CD14-positive monocyte (primary cell): ENCODE results near the gene ARL4A. TPM values are rescaled to one million over a fixed set of nuclear protein-coding genes. Genes with fewer than 3 reads are reported as not detected.
"Not testable (repeated sequence)": the region's sequence is repeated elsewhere in the genome, so short reads cannot be mapped to it uniquely, and the experiment has no call there.

ENCODE experiments used
- DNase-seq, 3 donors: peaks; one replicate each; pipeline ENCODE4 v3.0.0-alpha.2; 2011 to 2022
- H2AFZ ChIP-seq: 2 replicates; pipeline ENCODE4 v1.6.0; 2012; ENCODE audit warnings: mild to moderate bottlenecking, low read depth, low read length, inconsistent platforms; ENCODE audit not compliant: insufficient read depth, poor library complexity, severe bottlenecking
- H3K27ac ChIP-seq, 2 donors: 1 replicate in 1 of 2; 2 replicates in 1 of 2; pipeline ENCODE4 v1.5.1; 2012 to 2013; ENCODE audit warnings: low read length in 2 of 2, control low read depth in 1 of 2, inconsistent platforms in 1 of 2, low read depth in 1 of 2, mild to moderate bottlenecking in 1 of 2
- H3K27me3 ChIP-seq, 2 donors: one replicate each; pipeline versions ENCODE4 v1.6.0 to v1.6.1; 2011 to 2013; ENCODE audit warnings: low read length in 2 of 2; ENCODE audit not compliant: control insufficient read depth in 2 of 2, insufficient read depth in 2 of 2
- H3K36me3 ChIP-seq, 2 donors: replicated peaks in 1 of 2; 1 replicate in 1 of 2; 2 replicates in 1 of 2; pipeline versions ENCODE4 v1.5.1 to v1.6.1; 2012 to 2013; ENCODE audit warnings: low read length in 2 of 2, control low read depth in 1 of 2, inconsistent platforms in 1 of 2, mild to moderate bottlenecking in 1 of 2; ENCODE audit not compliant: insufficient read depth in 2 of 2, control insufficient read depth in 1 of 2
- H3K4me1 ChIP-seq, 2 donors: 1 replicate in 1 of 2; 2 replicates in 1 of 2; pipeline versions ENCODE4 v1.5.1 to v1.6.1; 2012 to 2013; ENCODE audit warnings: low read length in 2 of 2, control low read depth in 1 of 2, inconsistent platforms in 1 of 2, mild to moderate bottlenecking in 1 of 2, moderate library complexity in 1 of 2; ENCODE audit not compliant: insufficient read depth in 2 of 2, control insufficient read depth in 1 of 2
- H3K4me2 ChIP-seq: replicated peaks from 2 replicates; pipeline ENCODE3; 2012; ENCODE audit warnings: low read length, moderate library complexity, mild to moderate bottlenecking; ENCODE audit not compliant: poor library complexity, severe bottlenecking; ENCODE audit errors: extremely low read depth
- H3K4me3 ChIP-seq, 3 experiments: fragments of 200-600 bp in 1 of 3; sonication (generic) in 1 of 3; replicated peaks in 1 of 3; 1 replicate in 2 of 3; 2 replicates in 1 of 3; pipeline ENCODE4 v1.5.1; 2011 to 2013; ENCODE audit warnings: low read length in 3 of 3, mild to moderate bottlenecking in 3 of 3, control low read depth in 2 of 3, low read depth in 2 of 3, inconsistent platforms in 1 of 3, moderate library complexity in 1 of 3
- H3K79me2 ChIP-seq: 2 replicates; pipeline ENCODE4 v1.6.0; 2012; ENCODE audit warnings: mild to moderate bottlenecking, control low read depth, inconsistent platforms, low read length, moderate library complexity; ENCODE audit not compliant: insufficient read depth
- H3K9ac ChIP-seq: 2 replicates; pipeline ENCODE4 v1.6.0; 2017; ENCODE audit warnings: low read length, mild to moderate bottlenecking; ENCODE audit not compliant: insufficient read depth, poor library complexity, severe bottlenecking
- H3K9me3 ChIP-seq, 2 donors: replicated peaks in 1 of 2; 1 replicate in 1 of 2; 2 replicates in 1 of 2; pipeline versions ENCODE4 v1.5.1 to v1.6.1; 2012 to 2013; ENCODE audit warnings: low read length in 2 of 2, control low read depth in 1 of 2; ENCODE audit not compliant: control insufficient read depth in 1 of 2, insufficient read depth in 1 of 2
- H4K20me1 ChIP-seq: 2 replicates; pipeline ENCODE4 v1.6.0; 2012; ENCODE audit warnings: mild to moderate bottlenecking, low read length, control low read depth, moderate library complexity; ENCODE audit not compliant: insufficient read depth
- H3K27ac Mint-ChIP-seq, 7 donors: one replicate each; pipeline ENCODE4 v1.8.0; 2020; ENCODE audit warnings: mild to moderate bottlenecking in 7 of 7, mixed read lengths in 7 of 7, moderate library complexity in 6 of 7, inconsistent platforms in 2 of 7
- H3K27me3 Mint-ChIP-seq, 3 donors: one replicate each; pipeline ENCODE4 v1.8.0; 2021 to 2022; ENCODE audit warnings: low read depth in 3 of 3, mild to moderate bottlenecking in 3 of 3, mixed read lengths in 3 of 3, moderate library complexity in 3 of 3, inconsistent platforms in 1 of 3
- H3K36me3 Mint-ChIP-seq, 2 donors: one replicate each; pipeline ENCODE4 v1.8.0; 2020; ENCODE audit warnings: mixed read lengths in 2 of 2, inconsistent platforms in 1 of 2, mild to moderate bottlenecking in 1 of 2
- H3K4me1 Mint-ChIP-seq: one replicate; pipeline ENCODE4 v1.8.0; 2020; ENCODE audit warnings: mild to moderate bottlenecking, mixed read lengths
- H3K4me3 Mint-ChIP-seq, 2 donors: one replicate each; pipeline ENCODE4 v1.8.0; 2020; ENCODE audit warnings: mild to moderate bottlenecking in 2 of 2, mixed read lengths in 2 of 2, moderate library complexity in 1 of 2
- H3K9me3 Mint-ChIP-seq, 7 donors: one replicate each; pipeline ENCODE4 v1.8.0; 2020 to 2022; ENCODE audit warnings: mixed read lengths in 7 of 7, mild to moderate bottlenecking in 6 of 7, moderate library complexity in 6 of 7, inconsistent platforms in 2 of 7
- WGBS: methylation state at CpG from one replicate; pipeline ENCODE4 v1.1.5; 2013; ENCODE audit warnings: missing lambda C conversion rate; ENCODE audit not compliant: insufficient coverage; 5-methylcytosine and 5-hydroxymethylcytosine counted together
- intact Hi-C, 2 donors: fragments of 100-400 bp; cut with micrococcal nuclease; formaldehyde crosslinking; loops; one replicate each; pipeline versions ENCODE4 v1.15.0 to v1.15.1; 2023
- polyA plus RNA-seq, 3 donors: library from polyadenylated mRNA; depleted of rRNA in 1 of 3; unstranded in 2 of 3; stranded (reverse) in 1 of 3; fragments of 300-500 nt in 2 of 3; fragments of >200 nt in 1 of 3; fragmentation: Illumina TruSeq in 2 of 3; gene quantifications; 1 replicate in 2 of 3; 2 replicates in 1 of 3; pipeline ENCODE4 v1.2.3, GENCODE V29; 2012 to 2021
- TF ChIP-seq, protein P1 (sequence below): fragments of 200-600 bp; IDR thresholded peaks from one replicate; pipeline ENCODE4 v1.8.0; 2022; ENCODE audit warnings: antibody characterized with exemption, mild to moderate bottlenecking

The ARL4A gene
- polyA plus RNA-seq, 3 donors, result 60.3 to 125 (median 69.3) TPM

DNA sequence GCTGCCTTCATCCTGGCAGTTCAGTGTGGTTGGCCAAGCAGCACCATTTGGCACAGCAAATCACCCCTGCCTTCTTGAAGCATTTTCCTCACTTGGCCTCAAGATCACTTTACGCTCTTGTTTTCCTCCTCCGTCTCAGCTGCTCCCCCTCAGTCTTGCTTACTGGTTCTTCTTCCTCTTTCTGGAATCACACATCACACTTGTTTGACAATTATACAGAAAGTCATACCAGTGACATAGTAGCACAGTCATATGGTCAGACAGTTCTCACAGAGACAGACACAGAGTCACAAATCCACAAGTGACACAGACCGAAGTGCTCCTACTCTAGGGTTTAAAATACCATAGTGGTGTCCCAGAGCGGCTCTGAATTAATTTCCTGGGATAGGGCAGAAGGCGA, 43.8 kb upstream of the ARL4A start:
- WGBS, result 33% methylated on average over 3 of the region's 5 CpGs
- intact Hi-C loops, result loop anchor here in 1 of 2 donors (10.0 kb wide), 1 partner anchor 71 kb away; no protein-coding TSS in a partner anchor
- no peaks in the 10 kb centered on the region for H3K36me3 Mint-ChIP-seq
- TF ChIP-seq, protein P1, sequence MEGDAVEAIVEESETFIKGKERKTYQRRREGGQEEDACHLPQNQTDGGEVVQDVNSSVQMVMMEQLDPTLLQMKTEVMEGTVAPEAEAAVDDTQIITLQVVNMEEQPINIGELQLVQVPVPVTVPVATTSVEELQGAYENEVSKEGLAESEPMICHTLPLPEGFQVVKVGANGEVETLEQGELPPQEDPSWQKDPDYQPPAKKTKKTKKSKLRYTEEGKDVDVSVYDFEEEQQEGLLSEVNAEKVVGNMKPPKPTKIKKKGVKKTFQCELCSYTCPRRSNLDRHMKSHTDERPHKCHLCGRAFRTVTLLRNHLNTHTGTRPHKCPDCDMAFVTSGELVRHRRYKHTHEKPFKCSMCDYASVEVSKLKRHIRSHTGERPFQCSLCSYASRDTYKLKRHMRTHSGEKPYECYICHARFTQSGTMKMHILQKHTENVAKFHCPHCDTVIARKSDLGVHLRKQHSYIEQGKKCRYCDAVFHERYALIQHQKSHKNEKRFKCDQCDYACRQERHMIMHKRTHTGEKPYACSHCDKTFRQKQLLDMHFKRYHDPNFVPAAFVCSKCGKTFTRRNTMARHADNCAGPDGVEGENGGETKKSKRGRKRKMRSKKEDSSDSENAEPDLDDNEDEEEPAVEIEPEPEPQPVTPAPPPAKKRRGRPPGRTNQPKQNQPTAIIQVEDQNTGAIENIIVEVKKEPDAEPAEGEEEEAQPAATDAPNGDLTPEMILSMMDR, result no peak
- H3K79me2 ChIP-seq, result no peaks in the 10 kb centered on the region
- peak overlapping the region in 1 of 2 donors; percentile 72 for H3K27ac ChIP-seq
- peak; percentile 72 to 84 (median 80) for DNase-seq
- H3K27me3 ChIP-seq, result no peaks in the 10 kb centered on the region
- H2AFZ ChIP-seq, result peak overlapping the region; percentile 73
- no peak overlapping the region for H3K4me3 Mint-ChIP-seq
- H3K4me1 Mint-ChIP-seq, result peaks cover 6% of the 10 kb centered on the region
- peak overlapping the region; percentile 29 for H3K4me2 ChIP-seq
- H3K9me3 ChIP-seq, result no peaks in the 10 kb centered on the region
- no peaks in the 10 kb centered on the region for H3K36me3 ChIP-seq
- no peak overlapping the region for H3K27ac Mint-ChIP-seq
- no peaks in the 10 kb centered on the region for H3K9me3 Mint-ChIP-seq
- no peaks in the 10 kb centered on the region for H4K20me1 ChIP-seq
- H3K4me3 ChIP-seq, result no peak overlapping the region
- H3K4me1 ChIP-seq, result peaks cover 4 to 18% of the 10 kb centered on the region in 2 donors
- H3K27me3 Mint-ChIP-seq, result no peaks in the 10 kb centered on the region
- H3K9ac ChIP-seq, result no peak overlapping the region

- H3K27me3 Mint-ChIP-seq, H3K27me3 ChIP-seq, H3K4me2 ChIP-seq, H3K4me1 Mint-ChIP-seq, H3K36me3 ChIP-seq, H3K79me2 ChIP-seq, DNase-seq, H3K9me3 Mint-ChIP-seq, H3K9me3 ChIP-seq, H2AFZ ChIP-seq, H3K27ac ChIP-seq, H3K36me3 Mint-ChIP-seq, H4K20me1 ChIP-seq, H3K4me3 ChIP-seq, H3K9ac ChIP-seq, H3K4me3 Mint-ChIP-seq: not testable (repeated sequence)
- intact Hi-C loops, result loop anchor here in 1 of 2 donors (10.0 kb wide), 1 partner anchor 70 kb away; no protein-coding TSS in a partner anchor
- peak overlapping the region in 1 of 7 donors; percentile 35 for H3K27ac Mint-ChIP-seq
- peaks cover 4 to 11% of the 10 kb centered on the region in 2 donors for H3K4me1 ChIP-seq
- WGBS, result 93% methylated on average over 4 of the region's 6 CpGs
These were observed 42.2 kb upstream of the ARL4A start for GRCh38 chr7:12645212-12645611.
